ENCODE data around the gene SPRR2G.
"Not testable (repeated sequence)": the region's sequence is repeated elsewhere in the genome, so short reads cannot be mapped to it uniquely, and the experiment has no call there.

GRCh38 chr1:153123793-153124192 is 26.9 kb downstream of the SPRR2G start:
- TF ChIP-seq CTCF (conservative IDR thresholded peaks at IDR 0.05; ENCODE audit: low read depth, low read length); EZH2 (IDR thresholded peaks at IDR 0.05; ENCODE audit: low read length, unreplicated experiment); EZH2phosphoT487 (IDR thresholded peaks at IDR 0.05; ENCODE audit: borderline replicate concordance, low read length): not testable (repeated sequence)

All from PC-3 (cell line).